Aortic smooth muscle cell (primary cell): ENCODE results near the gene TMOD2. TPM values are rescaled to one million over a fixed set of nuclear protein-coding genes. Genes with fewer than 3 reads are reported as not detected.

Source experiments
- total RNA-seq: library from RNA; depleted of rRNA; stranded (reverse); fragments of >200 nt; gene quantifications from 2 replicates; pipeline ENCODE4 v1.2.3, GENCODE V29; 2014

The TMOD2 gene
- total RNA-seq: 8.5 and 8.7 TPM in 2 replicates

DNA sequence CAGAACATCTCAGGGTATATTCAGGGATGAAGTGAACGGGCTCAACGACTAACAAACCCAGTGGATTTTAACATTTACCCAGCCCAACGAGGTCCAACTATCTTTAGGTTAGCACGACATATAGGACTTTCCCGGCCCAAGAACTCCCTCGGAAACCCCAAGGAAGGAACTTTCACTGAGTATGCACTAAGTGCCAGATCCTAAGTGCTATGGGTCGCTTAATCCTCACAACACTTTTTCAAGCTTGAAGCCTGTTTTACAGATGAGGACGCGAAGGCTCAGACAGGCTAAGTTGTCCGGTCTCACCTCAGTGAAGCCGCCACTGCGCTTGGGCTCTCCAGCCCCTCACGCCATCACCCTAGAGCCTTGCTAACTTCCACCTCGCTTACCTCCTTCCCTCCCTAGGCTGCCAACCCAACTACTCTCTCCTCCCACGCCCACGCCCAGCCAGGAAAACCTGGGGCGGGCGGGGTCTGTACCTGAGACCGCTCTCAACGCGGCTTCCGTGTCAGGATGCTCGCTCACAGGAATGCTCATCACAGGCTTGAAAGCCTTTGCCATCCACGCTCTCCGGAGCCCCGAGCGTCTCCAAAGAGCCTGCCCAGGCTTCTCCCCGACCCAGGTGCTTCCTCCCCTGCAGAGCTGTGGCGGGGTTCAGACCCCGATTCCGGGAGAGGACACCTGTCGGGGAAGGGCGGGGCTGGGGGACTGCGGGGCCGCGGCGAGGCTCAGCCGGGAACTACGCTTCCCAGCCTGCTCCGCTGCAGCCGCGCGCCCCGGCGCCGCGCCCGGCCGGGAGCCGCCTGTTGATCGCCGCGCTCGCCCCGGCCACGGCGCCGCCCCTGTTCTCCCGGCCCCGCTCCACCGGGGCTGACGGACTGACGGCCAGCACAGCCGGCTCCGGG lies at the start of gene TMOD2:
TSS of gene TMOD2 (plus strand) at position 806 of the 905 bp plus-strand sequence. CDS start 14,845 bp downstream, outside the sequence.

GRCh38 chr15:51737522-51738305 lies 13.7 kb upstream of the TMOD2 start, which contains the start of gene LYSMD2:
Gene LYSMD2, minus strand, starts transcription at chr15:51737655. Its CDS starts 33 bp downstream, at chr15:51737622.

GRCh38 chr15:51829376-51830275 lies 78.2 kb downstream of the TMOD2 start, which contains the start of gene TMOD3:
Gene TMOD3, plus strand, starts transcription at chr15:51829653. Its CDS starts 33,232 bp downstream, at chr15:51862885.

Other genes with a start within 250 kb of the TMOD2 start
- 18.0 and 18.9 TPM in 2 replicates for gene DMXL2, start 128.8 kb upstream of the TMOD2 start, total RNA-seq
- not detected in 2 replicates for gene SCG3, start 70.1 kb upstream of the TMOD2 start, total RNA-seq
- 2.7 and 4.9 TPM in 2 replicates for gene LYSMD2, start 13.9 kb upstream of the TMOD2 start, total RNA-seq
- gene TMOD3, start 78.1 kb downstream of the TMOD2 start, total RNA-seq: 59.7 and 81.2 TPM in 2 replicates
- gene LEO1, start 220.2 kb downstream of the TMOD2 start, total RNA-seq: 31.5 and 33.0 TPM in 2 replicates